Esophagus squamous epithelium (tissue), 4 donors: ENCODE measurements around the gene EGFLAM.

Experiments
- POLR2A ChIP-seq, 4 donors: fragments of 450-650 bp; IDR thresholded peaks; one replicate each; pipeline ENCODE4 v1.6.1; 2017; ENCODE audit warnings: antibody characterized with exemption in 4 of 4, mild to moderate bottlenecking in 4 of 4, moderate library complexity in 3 of 4
- TF ChIP-seq, protein P1 (sequence below), 6 experiments: fragments of 450-650 bp in 4 of 6; fragments of 200-600 bp in 2 of 6; sonication (generic) in 2 of 6; IDR thresholded peaks; one replicate each; pipeline ENCODE4 v1.5.1; 2016 to 2019; ENCODE audit warnings: antibody characterized with exemption in 6 of 6, mild to moderate bottlenecking in 4 of 6, moderate library complexity in 4 of 6

DNA sequence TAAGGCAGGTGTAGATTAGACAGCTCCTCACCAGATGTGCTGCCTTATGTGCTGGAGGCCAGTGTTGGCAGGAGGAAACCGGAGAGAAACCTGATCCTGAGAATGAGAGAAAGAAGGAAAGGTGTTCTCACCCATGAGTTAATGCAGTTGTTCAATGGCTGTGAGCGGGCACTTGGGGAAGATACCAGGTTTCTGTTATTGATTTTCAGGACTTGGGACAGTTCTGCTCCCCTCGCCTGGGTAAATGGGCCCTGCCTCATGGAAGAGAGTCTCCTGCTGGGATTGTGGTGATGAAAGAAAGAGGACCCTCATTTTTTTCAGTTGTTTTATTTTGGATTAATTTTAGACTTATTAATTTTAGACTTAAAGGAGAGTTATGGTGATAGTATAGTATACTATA lies 59.5 kb downstream of the EGFLAM start:
- TF ChIP-seq, protein P1, sequence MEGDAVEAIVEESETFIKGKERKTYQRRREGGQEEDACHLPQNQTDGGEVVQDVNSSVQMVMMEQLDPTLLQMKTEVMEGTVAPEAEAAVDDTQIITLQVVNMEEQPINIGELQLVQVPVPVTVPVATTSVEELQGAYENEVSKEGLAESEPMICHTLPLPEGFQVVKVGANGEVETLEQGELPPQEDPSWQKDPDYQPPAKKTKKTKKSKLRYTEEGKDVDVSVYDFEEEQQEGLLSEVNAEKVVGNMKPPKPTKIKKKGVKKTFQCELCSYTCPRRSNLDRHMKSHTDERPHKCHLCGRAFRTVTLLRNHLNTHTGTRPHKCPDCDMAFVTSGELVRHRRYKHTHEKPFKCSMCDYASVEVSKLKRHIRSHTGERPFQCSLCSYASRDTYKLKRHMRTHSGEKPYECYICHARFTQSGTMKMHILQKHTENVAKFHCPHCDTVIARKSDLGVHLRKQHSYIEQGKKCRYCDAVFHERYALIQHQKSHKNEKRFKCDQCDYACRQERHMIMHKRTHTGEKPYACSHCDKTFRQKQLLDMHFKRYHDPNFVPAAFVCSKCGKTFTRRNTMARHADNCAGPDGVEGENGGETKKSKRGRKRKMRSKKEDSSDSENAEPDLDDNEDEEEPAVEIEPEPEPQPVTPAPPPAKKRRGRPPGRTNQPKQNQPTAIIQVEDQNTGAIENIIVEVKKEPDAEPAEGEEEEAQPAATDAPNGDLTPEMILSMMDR (IDR thresholded peaks at IDR 0.05): no peak
- no peak for TF ChIP-seq POLR2A (IDR thresholded peaks at IDR 0.05)
